Calu3 (cell line): ENCODE results near the gene CEP19. TPM values are rescaled to one million over a fixed set of nuclear protein-coding genes. Genes with fewer than 3 reads are reported as not detected.
A peak's percentile ranks its signal among the peaks of the same experiment; 100 is the strongest.

ENCODE experiments used
- BruUV-seq: library from RNA; stranded (reverse); fragments of 400-500 nt; replicated peaks from 2 replicates; lab custom pipeline; 2021; lab: Mats Ljungman, UMichigan
- CTCF ChIA-PET: fragments of 300-600 bp; sonication (Branson Sonifier 250); formaldehyde crosslinking; loops from one replicate; lab custom pipeline; 2022; ENCODE audit warnings: antibody characterized with exemption; lab: Charles Lee
- DNase-seq: peaks from one replicate; pipeline ENCODE4 v3.0.0; 2022
- H3K27ac Mint-ChIP-seq: one replicate; pipeline ENCODE4 v1.8.0; 2022; ENCODE audit warnings: mixed read lengths; ENCODE audit not compliant: unreplicated experiment
- H3K27me3 Mint-ChIP-seq: one replicate; pipeline ENCODE4 v1.8.0; 2022; ENCODE audit warnings: mixed read lengths; ENCODE audit not compliant: unreplicated experiment
- H3K36me3 Mint-ChIP-seq: one replicate; pipeline ENCODE4 v1.8.0; 2022; ENCODE audit warnings: mild to moderate bottlenecking, moderate library complexity, mixed read lengths; ENCODE audit not compliant: insufficient read depth, unreplicated experiment
- H3K4me1 Mint-ChIP-seq: one replicate; pipeline ENCODE4 v1.8.0; 2022; ENCODE audit warnings: mild to moderate bottlenecking, low read depth, mixed read lengths; ENCODE audit not compliant: unreplicated experiment
- H3K4me3 Mint-ChIP-seq: one replicate; pipeline ENCODE4 v1.8.0; 2022; ENCODE audit warnings: mild to moderate bottlenecking, low read depth, moderate library complexity, mixed read lengths; ENCODE audit not compliant: unreplicated experiment
- H3K9me3 Mint-ChIP-seq: one replicate; pipeline ENCODE4 v1.8.0; 2022; ENCODE audit warnings: low read depth, mixed read lengths; ENCODE audit not compliant: unreplicated experiment
- CTCF ChIP-seq: fragments of 200-600 bp; IDR thresholded peaks from one replicate; pipeline ENCODE4 v1.8.0; 2022; ENCODE audit warnings: antibody characterized with exemption; ENCODE audit not compliant: unreplicated experiment
- intact Hi-C: fragments of 100-400 bp; cut with micrococcal nuclease; formaldehyde crosslinking; loops from one replicate; pipeline ENCODE4 v1.10.0; 2022; ENCODE audit not compliant: unreplicated experiment
- total RNA-seq: library from RNA; stranded (reverse); gene quantifications from 2 replicates; pipeline ENCODE4 v1.2.3, GENCODE V29; 2022

CEP19 gene
- total RNA-seq, 1 experiment from 2014 or later: 1.7 TPM

GRCh38 chr3:196689941-196690660, 21.9 kb downstream of the CEP19 start:
- Mint-ChIP-seq H3K36me3 (no peaks in the 10 kb centered on the region), H3K4me1 (peaks cover 11% of the 10 kb centered on the region), H3K4me3 (no peak overlapping the region), H3K27ac (no peak overlapping the region), H3K27me3 (peaks cover 16% of the 10 kb centered on the region), H3K9me3 (no peaks in the 10 kb centered on the region)
- DNase-seq: no peak
- intact Hi-C loops: no loop called here
- no peak for TF ChIP-seq CTCF
- CTCF ChIA-PET: interaction anchor here (0.6 to 0.7 kb wide), 2 partner anchors 57 to 86 kb away, joined by 3 read pairs; no protein-coding TSS in a partner anchor
- BruUV-seq: no TSS peak

GRCh38 chr3:196688349-196688748, 23.7 kb downstream of the CEP19 start:
- no peak for DNase-seq
- Mint-ChIP-seq H3K9me3 (no peaks in the 10 kb centered on the region), H3K27ac (no peak overlapping the region), H3K4me1 (peaks cover 17% of the 10 kb centered on the region), H3K27me3 (peaks cover 16% of the 10 kb centered on the region), H3K4me3 (no peak overlapping the region), H3K36me3 (peaks cover 5% of the 10 kb centered on the region)
- no TSS peak for BruUV-seq
- intact Hi-C loops: no loop called here
- CTCF ChIA-PET: interaction anchor here (0.6 to 2.4 kb wide), 3 partner anchors 37 to 1890 kb away, joined by 3 to 8 read pairs (median 4); no protein-coding TSS in a partner anchor
- no peak for TF ChIP-seq CTCF

- peaks cover 6% of the 10 kb centered on the region for H3K27me3 Mint-ChIP-seq
- intact Hi-C loops: no loop called here
- peaks cover 5% of the 10 kb centered on the region for H3K36me3 Mint-ChIP-seq
- TF ChIP-seq CTCF: no peak
- peaks cover 17% of the 10 kb centered on the region for H3K4me1 Mint-ChIP-seq
- CTCF ChIA-PET: interaction anchor here (2.4 kb wide), 1 partner anchor 77 kb away, joined by 8 read pairs; no protein-coding TSS in a partner anchor
- H3K4me3 Mint-ChIP-seq: no peak overlapping the region
- no peaks in the 10 kb centered on the region for H3K9me3 Mint-ChIP-seq
- DNase-seq: no peak
- BruUV-seq: no TSS peak
- H3K27ac Mint-ChIP-seq: no peak overlapping the region
Measured at GRCh38 chr3:196686436-196686835, 25.6 kb downstream of the CEP19 start.

- CTCF ChIA-PET: interaction anchor here (1.9 kb wide), 1 partner anchor 76 kb away, joined by 23 read pairs; no protein-coding TSS in a partner anchor
- Mint-ChIP-seq H3K9me3 (no peaks in the 10 kb centered on the region), H3K27me3 (peaks cover 16% of the 10 kb centered on the region), H3K4me3 (no peak overlapping the region), H3K36me3 (peaks cover 5% of the 10 kb centered on the region), H3K4me1 (peaks cover 17% of the 10 kb centered on the region), H3K27ac (no peak overlapping the region)
- peak; percentile 73 for DNase-seq
- no TSS peak for BruUV-seq
- intact Hi-C loops: loop anchor here (1.0 kb wide), 1 partner anchor 75 kb away; no protein-coding TSS in a partner anchor
- peak; percentile 77 for TF ChIP-seq CTCF
Measured at GRCh38 chr3:196684548-196685407, 27.3 kb downstream of the CEP19 start.
